Mucosa of rectum (tissue), 2 donors: Measurements from ENCODE around the gene SERPINA5.
"Not testable (repeated sequence)": the region's sequence is repeated elsewhere in the genome, so short reads cannot be mapped to it uniquely, and the experiment has no call there.

Source experiments
- H3K27ac ChIP-seq, 2 donors: one replicate each; pipeline ENCODE4 v1.7.0; 2013; ENCODE audit warnings: inconsistent platforms in 2 of 2, low read depth in 2 of 2, low read length in 2 of 2
- H3K27me3 ChIP-seq, 2 donors: one replicate each; pipeline ENCODE4 v1.7.0; 2013; ENCODE audit warnings: low read length in 2 of 2; ENCODE audit not compliant: control insufficient read depth in 2 of 2, insufficient read depth in 2 of 2
- H3K36me3 ChIP-seq, 2 donors: one replicate each; pipeline ENCODE4 v1.7.0; 2013; ENCODE audit warnings: low read length in 2 of 2; ENCODE audit not compliant: control insufficient read depth in 2 of 2, insufficient read depth in 2 of 2
- H3K4me1 ChIP-seq, 2 donors: one replicate each; pipeline ENCODE4 v1.7.0; 2013; ENCODE audit warnings: low read length in 2 of 2, mild to moderate bottlenecking in 1 of 2; ENCODE audit not compliant: control insufficient read depth in 2 of 2, insufficient read depth in 2 of 2
- H3K4me3 ChIP-seq, 2 donors: one replicate each; pipeline ENCODE4 v1.7.0; 2013; ENCODE audit warnings: low read length in 2 of 2
- H3K9ac ChIP-seq, 2 donors: one replicate each; pipeline ENCODE4 v1.7.0; 2013; ENCODE audit warnings: low read length in 2 of 2, low read depth in 1 of 2, mild to moderate bottlenecking in 1 of 2
- H3K9me3 ChIP-seq, 2 donors: one replicate each; pipeline ENCODE4 v1.7.0; 2013; ENCODE audit warnings: low read length in 2 of 2; ENCODE audit not compliant: control insufficient read depth in 2 of 2
- donor health status: healthy.
- donor health status: Normal muscosa, but diverticular disease.

SERPINA5 gene

DNA sequence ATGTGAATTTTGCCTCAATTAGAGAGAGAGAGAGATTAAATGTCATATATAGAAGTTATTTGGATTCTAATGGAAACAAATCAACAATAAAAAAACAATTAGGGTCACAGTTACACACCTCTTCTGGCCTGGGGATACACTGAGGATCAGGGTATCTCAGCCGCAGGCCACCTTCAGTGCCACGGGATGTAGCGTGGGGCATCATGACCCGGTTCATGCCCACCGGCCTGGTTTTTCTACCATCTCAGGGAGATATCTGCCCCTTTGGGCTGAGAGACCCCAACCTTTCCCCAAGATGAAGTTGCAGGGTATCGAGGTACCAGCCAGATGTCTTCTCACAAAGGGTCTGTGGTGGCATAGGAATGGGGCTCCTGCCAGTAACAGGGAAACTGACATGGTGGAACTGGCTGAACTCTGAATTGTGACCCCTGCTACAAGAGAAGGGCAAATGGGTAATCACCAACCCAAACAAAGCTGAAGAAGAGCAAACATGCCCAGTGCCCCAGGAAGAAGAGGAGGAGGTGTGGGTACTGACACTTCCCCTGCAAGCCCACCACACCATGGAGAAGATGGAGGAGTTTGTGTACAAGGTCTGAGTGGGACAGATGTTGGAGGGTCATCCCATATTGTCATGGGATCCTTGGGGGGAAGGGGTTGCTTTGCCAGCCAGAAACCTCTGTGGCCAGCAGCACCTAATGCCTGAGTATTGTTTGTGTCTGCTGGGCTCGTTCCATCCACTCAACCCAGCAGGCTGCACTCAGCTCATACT is 50.5 kb downstream of the SERPINA5 start:
- Histone ChIP-seq H3K27ac (no peak overlapping the region), H3K9ac (no peak overlapping the region), H3K9me3 (no peaks in the 10 kb centered on the region), H3K4me3 (no peak overlapping the region), H3K4me1 (no peaks in the 10 kb centered on the region), H3K36me3 (no peaks in the 10 kb centered on the region), H3K27me3 (no peaks in the 10 kb centered on the region)

DNA sequence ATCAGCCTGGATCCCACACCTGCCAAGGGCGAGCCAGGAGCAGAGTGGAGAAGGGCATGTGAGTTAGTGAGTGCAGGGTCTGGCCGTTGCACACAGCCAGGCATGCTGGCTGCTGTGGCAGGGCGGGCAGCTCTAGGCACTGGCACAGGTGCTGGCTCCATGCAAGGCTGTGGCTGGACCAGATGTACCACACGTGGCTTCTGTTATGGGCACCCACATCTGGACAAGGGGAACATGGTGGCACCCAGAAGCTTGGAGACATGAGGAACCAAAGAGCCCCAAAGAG is 51.0 kb downstream of the SERPINA5 start:
- H3K9ac ChIP-seq, result no peak overlapping the region
- no peaks in the 10 kb centered on the region for H3K27me3 ChIP-seq
- H3K27ac ChIP-seq, result no peak overlapping the region
- H3K36me3 ChIP-seq, result no peaks in the 10 kb centered on the region
- H3K9me3 ChIP-seq, result no peaks in the 10 kb centered on the region
- no peak overlapping the region for H3K4me3 ChIP-seq
- no peaks in the 10 kb centered on the region for H3K4me1 ChIP-seq

DNA sequence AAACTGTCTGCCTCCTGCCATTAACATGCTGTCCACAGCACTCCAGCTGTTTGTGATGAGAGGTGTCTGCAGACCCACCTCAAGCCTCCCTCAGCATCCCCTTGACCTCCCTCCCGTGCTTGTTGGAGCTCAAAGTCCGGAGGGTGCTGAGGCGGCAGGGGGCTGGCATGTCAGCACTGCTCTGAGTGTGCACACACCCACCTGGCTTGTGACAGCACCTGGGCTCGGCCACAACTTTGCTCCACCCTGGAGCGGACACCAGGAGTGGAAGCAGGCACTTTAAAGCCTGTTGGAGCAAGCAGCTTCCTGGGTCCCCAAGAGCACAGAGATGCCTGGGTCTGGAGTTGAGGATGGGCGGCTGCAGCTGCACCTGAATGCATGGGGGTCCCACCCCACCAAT is 51.9 kb downstream of the SERPINA5 start:
- H3K27ac ChIP-seq, result no peak overlapping the region
- H3K36me3 ChIP-seq, result no peaks in the 10 kb centered on the region
- H3K4me3 ChIP-seq, result no peak overlapping the region
- no peaks in the 10 kb centered on the region for H3K27me3 ChIP-seq
- no peaks in the 10 kb centered on the region for H3K4me1 ChIP-seq
- no peaks in the 10 kb centered on the region for H3K9me3 ChIP-seq
- no peak overlapping the region for H3K9ac ChIP-seq

DNA sequence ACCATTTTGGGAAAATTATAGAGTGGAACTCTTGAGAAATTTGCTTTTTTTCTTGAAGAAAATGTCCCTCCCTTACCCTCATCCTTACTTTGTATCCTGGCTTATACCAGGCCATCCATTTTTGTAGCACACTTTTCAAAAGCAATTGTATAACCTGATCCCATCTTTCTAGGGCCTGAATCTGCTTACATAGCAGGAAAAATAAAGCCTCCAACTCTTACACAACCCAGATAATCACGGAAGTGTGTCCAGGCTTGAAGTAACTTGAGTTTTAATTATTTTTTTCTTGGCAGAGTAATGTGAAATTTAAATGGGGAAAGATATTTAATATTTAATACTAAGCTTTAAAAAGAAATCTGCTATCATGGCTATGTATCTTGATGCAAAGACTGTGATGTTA is 53.9 kb downstream of the SERPINA5 start:
- H3K36me3 ChIP-seq, result no peaks in the 10 kb centered on the region
- H3K27me3 ChIP-seq, result no peaks in the 10 kb centered on the region
- H3K4me1 ChIP-seq, result no peaks in the 10 kb centered on the region
- H3K9ac ChIP-seq, result no peak overlapping the region
- H3K4me3 ChIP-seq, result no peak overlapping the region
- H3K27ac ChIP-seq, result no peak overlapping the region
- H3K9me3 ChIP-seq, result no peaks in the 10 kb centered on the region

DNA sequence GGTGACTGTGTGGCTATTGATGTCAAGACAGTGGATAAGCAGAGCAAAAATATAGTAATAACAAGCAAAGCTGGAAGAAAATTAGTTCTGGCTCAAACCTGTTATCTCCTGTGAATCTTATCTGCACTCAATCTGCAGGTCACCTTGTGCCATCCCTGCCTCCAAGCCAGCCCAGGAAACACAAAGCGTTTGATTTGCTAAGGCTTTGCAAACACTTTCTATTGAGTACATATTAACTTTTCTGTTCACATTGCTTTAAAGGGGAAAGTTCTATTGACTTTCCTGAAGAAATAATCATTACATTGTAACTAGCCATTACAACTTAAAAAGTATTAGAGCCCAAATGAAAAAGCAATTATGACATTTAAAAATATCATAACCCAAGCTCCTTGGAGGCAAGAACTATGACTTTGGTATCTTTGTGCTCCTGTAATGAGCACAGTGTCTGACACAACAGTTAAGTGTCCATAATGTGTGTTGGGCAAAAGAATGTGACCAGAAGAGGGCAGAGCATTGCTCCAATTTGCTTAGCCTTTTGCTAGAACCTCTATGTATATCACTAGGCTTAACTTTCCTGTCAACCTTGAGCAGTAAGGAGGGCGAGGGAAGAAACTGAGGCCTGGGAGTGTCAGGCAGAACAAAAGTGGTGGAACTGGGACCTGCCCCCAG is 55.7 kb downstream of the SERPINA5 start:
- H3K9ac ChIP-seq, result no peak overlapping the region
- H3K9me3 ChIP-seq, result no peaks in the 10 kb centered on the region
- no peak overlapping the region for H3K27ac ChIP-seq
- no peak overlapping the region for H3K4me3 ChIP-seq
- H3K36me3 ChIP-seq, result no peaks in the 10 kb centered on the region
- H3K27me3 ChIP-seq, result no peaks in the 10 kb centered on the region
- no peaks in the 10 kb centered on the region for H3K4me1 ChIP-seq

DNA sequence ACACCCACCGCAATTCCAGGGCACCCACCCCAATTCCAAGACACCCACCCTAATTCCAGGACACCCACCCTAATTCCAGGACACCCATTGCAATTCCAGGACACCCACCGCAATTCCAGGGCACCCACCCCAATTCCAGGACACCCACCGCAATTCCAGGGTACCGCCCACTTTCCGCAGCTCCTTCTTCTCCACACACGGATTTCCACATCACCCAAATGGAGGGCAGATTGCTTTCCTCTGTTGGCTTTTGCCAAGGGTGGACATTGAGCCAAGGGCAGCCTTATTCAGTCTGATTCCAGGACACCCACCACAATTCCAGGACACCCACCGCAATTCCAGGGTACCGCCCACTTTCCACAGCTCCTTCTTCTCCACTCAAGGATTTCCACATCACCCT is 56.6 kb downstream of the SERPINA5 start:
- H3K4me1 ChIP-seq, H3K27ac ChIP-seq, H3K9me3 ChIP-seq, H3K27me3 ChIP-seq, H3K9ac ChIP-seq, H3K36me3 ChIP-seq, H3K4me3 ChIP-seq: not testable (repeated sequence)

DNA sequence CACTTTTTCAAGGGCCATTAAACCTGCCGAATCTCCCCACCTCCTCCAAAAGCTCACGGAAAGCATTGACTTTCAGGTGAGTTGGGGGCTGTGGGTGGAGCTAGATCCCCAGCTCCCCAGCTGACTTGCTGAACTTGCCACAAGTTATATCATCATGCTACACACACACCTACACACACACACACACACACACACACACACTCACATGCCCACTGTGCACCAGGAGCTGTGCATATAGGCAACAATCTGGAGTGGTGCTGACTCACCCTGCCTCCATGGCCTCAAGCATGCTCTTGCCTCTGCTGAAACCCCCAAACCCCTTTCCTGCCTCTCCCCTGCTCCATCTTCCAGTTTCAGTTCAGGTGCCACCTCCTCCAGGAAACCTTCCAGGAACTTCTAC is 57.1 kb downstream of the SERPINA5 start:
- no peaks in the 10 kb centered on the region for H3K27me3 ChIP-seq
- H3K27ac ChIP-seq, result no peak overlapping the region
- no peaks in the 10 kb centered on the region for H3K36me3 ChIP-seq

DNA sequence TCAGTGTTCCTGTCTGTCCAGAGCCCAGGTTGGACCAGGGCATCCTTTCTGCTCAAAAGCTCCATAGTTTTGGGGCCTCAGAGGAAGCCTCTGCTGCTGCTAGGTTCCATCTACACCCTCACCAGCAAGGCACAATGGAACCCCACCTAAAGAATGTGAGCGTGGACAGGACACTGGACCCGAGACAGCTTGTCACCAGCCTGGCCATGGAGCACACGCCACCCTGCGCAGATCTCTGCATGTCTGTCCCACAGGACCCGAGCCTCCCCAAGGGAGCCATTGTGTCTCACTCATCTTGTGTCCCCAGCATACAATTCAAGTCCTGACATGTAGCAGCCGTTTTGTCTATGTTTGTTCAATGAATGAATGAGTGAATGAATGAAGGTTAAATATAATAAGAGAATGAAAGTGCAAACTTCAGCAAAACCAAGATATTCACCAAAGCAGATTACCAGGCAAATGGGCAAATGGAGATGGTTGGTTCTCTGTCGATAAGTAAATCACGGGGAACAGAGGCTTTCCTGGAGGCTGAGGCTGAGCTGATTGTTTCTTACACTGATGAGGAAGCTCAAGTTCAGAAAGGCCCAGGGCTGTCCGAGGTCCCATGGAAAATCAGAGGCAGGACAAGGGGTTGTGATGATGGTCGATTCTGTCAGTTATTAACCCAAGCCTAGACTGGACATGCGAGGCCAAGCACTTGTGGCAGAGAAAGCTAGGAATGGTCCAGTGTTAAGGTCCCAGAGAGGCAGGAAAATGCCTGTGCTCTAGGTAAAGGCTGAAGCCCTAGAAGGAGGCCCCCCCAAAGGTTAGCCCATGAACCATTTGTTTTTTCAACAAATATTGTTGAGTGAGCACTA is 58.0 kb downstream of the SERPINA5 start:
- no peak overlapping the region for H3K27ac ChIP-seq
- H3K27me3 ChIP-seq, result no peaks in the 10 kb centered on the region
- H3K9me3 ChIP-seq, result no peaks in the 10 kb centered on the region
- H3K4me3 ChIP-seq, result no peak overlapping the region
- no peaks in the 10 kb centered on the region for H3K36me3 ChIP-seq
- no peak overlapping the region for H3K9ac ChIP-seq
- no peaks in the 10 kb centered on the region for H3K4me1 ChIP-seq

More for the DNA sequence above, 57.1 kb downstream of the SERPINA5 start:
- Histone ChIP-seq H3K9ac (no peak overlapping the region), H3K4me3 (no peak overlapping the region), H3K9me3 (no peaks in the 10 kb centered on the region), H3K4me1 (no peaks in the 10 kb centered on the region)

DNA sequence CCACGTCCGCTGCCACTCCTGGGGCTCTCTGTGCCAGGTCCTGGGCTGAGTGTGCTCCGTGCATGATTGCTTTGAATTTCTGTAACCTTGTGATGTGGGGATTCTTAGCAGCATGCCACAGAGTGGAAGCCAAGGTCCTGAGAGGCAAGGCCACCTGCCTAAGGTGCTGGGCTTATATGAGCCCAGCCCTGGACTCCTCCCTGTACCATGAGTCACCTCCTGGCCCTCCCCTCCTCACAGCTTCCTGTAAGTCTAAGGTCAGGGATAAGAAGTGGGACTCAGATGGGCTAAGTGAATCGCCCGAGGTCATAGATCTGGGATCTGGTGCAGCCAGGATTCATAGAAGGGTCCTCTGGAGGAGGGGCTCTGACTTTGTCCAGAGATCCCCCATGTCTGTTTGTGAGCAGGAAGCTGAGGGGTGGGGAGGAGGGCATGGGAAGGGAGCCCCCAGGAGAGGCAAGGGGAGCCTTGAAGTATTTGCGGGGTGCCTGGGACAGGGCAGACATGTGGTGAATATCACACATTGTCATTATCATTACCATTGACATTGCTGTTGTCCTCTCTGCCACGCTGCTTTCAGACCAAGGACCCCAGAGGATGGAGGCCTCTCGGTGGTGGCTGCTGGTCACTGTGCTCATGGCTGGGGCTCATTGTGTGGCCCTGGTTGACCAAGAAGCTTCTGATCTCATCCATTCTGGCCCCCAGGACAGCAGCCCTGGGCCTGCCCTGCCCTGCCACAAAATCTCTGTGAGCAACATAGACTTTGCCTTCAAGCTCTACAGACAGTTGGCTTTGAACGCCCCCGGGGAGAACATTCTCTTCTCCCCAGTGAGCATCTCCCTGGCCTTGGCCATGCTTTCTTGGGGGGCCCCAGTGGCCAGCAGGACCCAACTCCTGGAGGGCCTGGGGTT is 59.8 kb downstream of the SERPINA5 start:
- Histone ChIP-seq H3K27ac (no peak overlapping the region), H3K9me3 (no peaks in the 10 kb centered on the region), H3K4me1 (no peaks in the 10 kb centered on the region), H3K36me3 (no peaks in the 10 kb centered on the region), H3K9ac (no peak overlapping the region), H3K4me3 (no peak overlapping the region), H3K27me3 (no peaks in the 10 kb centered on the region)
